Head of caudate nucleus (tissue), 42 donors: ENCODE results near the gene GABPB1.
A peak's percentile ranks its signal among the peaks of the same experiment; 100 is the strongest.

Source experiments
- DNase-seq, 42 donors: peaks; one replicate each; pipeline versions ENCODE4 v3.0.0 to v3.0.0-alpha.2; 2020 to 2021; ENCODE audit warnings: mixed read lengths in 7 of 42
- intact Hi-C: fragments of 100-400 bp; cut with DNase I; formaldehyde crosslinking; loops from one replicate; pipeline ENCODE4 v1.15.0; 2022

The GABPB1 gene

DNA sequence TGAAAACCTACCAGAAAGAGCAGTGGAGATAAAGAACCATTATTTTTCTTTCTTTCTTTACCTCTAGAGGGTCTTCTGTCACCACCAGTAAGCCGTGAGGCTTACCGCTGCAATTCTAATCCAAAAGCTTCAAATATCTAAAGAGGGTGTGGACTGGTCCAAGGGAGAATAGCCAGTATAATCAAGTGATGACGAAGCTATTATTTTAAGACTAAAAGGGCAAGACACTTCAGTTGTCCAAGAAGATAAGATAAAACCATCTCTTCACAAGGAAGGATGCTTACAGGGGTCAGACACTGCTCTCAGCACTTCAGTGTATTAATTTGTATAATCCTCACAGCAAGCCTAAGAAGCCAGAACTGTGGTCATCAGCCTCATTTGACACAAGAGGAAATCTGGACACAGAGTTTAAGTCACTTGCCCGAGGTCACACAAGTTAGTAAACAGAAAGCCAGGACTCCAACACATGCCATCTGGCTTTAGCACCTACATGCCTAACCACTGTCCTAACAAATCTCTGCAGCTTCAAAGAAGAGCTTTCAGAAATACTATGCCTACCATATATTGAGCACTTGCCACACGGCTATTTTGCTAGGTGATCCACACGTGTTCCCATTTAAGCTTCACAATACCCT, 104.1 kb downstream of the GABPB1 start:
- no peak for DNase-seq
- intact Hi-C loops, result no loop called here

DNA sequence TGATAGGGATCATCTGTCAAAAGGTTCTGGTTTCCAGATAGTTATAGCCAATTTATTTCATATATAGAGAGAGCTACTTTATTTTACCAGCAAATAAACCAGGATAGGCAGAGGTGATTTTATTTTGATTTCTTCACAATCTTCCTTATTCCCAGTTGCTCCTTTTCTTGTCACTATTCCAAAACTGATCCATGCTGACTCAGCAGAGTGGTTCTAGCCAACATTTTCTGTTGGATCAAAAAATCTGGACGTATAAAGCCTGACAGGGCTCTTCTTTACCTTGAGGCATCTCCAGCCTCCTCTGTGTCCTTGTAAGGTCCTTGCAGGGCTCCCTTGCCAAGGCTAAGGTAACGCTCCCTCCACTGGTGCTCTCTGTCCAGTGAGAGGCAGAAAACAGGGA, 105.3 kb downstream of the GABPB1 start:
- no peak for DNase-seq
- intact Hi-C loops, result no loop called here

DNA sequence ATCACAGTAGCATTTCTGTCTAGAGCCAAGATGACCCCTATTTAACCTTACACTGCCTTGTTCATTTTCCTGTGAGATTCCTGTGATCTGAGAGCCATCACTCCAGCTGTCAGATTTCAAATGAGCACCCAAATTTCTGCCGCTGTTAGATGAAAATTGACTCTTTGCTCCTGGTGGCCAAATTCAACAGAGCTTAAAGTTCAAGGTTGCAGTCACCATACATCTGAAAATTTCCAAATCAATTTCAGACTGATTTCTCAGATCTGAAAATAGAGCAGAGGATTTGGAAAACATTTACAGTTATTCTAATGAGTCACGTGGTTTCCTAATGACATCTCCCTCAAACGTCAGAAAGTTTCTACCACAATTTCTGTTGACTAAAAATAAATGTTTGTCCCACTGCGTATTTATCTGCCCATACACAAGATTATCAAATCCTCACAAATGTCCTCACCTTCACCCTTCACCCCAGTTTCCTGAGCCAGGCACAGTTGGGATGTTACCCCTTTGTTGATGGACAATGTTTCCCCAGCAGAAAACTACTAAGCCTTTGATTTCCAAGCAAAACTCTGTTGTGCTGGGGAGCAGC, 105.9 kb downstream of the GABPB1 start:
- peak in 1 of 42 donors; percentile 9 for DNase-seq
- intact Hi-C loops, result no loop called here

DNA sequence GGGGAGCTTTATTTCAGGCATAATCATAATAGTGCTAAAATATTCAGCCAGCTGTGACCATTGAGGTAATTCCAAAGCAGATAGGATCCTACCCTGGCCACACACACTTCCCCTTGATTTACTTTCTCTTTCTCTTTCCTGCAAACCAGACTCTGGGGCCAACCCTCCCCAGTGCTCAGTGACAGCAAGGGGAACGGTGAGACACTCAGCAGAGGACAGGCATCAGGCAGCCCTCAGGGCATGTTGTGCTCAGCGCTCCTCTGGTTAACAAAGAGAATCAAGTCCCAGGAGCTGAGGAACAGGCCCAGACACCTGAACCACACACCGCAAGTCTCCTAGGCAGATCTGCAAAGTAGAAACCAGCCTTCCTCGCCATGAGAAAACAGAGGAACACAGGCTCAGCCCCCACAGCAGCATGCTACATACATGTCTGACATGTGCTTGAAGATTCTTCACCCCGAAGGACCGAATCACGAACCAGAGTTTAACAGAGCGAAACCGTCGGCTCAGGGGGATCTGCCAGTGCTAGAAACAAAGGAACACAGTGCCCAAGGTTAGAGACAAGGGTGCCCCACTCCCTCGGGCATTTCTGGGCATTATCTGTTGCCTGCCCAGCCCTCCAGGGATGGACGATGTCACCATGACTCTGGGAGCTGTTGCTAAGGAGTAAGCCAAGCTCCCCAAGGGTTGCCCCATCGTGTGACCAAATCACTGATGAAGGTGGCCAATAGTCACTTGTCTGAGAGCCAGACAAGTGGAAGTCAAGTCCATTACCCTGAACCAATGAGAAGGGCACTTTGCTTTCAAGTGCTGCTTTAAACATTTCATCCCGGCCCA, 107.0 kb downstream of the GABPB1 start:
- intact Hi-C loops, result no loop called here
- DNase-seq, result peak in 4 of 42 donors; percentile 7 to 23 (median 20)

DNA sequence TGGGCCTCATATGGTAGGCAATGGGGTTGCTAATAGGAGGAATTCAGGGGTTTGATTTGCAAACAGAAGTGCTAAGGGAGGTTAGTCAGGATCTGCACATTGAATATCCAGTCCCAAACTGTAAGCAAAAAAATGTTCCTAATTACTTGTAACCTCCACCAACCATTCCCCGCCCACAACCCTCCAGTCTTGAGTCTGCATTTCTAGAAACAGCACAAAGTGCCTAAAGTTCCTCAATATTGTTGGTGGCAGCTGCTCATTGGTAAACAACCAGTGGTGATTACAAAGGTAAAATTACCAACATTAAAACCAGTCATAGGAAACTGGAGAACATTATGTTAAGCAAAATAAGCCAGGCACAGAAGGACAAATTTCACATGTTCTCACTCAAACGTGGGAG, 108.4 kb downstream of the GABPB1 start:
- intact Hi-C loops, result no loop called here
- no peak for DNase-seq

DNA sequence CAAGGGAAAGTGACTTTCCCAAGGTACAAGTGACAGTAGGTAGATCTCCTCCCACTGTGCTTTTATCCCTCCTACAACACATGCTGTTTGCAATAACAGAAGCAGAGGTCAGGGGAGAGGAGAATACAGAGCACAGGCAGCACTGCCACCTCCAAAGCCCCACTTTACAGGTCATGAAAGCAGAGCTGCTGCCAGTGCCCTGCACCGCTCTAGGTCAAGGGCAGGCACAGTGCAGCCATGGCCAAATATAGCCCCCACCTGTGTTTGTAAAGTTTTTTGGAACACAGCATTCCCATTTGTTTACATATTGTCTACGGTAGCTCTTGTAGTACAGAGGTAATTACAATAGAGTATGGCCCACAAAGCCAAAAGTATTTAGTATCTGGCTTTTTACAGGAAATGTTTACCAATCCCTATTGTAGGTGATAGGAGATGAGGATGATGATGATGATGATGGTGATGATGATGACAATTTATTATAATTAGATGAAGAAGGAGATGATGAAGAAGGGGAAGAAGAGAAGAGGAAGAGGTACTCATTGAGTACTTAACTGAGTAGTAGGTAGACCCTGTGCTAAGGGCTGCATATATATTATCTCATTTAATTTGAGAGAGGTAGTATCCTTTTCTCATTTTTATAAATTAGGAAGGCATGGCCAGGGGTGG, 109.9 kb downstream of the GABPB1 start:
- DNase-seq, result no peak
- intact Hi-C loops, result no loop called here

DNA sequence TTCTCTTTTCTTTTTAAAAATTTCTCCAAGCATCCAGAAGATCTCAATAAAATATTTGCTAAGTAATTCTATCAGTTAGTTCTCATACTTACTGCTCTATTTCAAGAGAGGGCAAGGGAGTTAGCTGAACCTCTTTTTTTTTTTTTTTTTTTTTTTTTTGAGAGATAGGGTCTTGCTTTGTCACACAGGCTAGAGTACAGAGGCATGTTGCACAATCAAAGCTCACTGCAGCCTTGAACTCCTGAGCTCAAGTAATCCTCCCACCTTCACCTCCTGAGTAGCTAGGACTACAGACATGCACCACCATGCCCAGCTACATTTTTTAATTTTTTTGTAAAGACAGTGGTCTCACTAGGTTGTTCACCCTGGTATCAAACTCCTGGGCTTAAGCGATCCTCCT, 110.8 kb downstream of the GABPB1 start:
- intact Hi-C loops, result no loop called here
- DNase-seq, result no peak

DNA sequence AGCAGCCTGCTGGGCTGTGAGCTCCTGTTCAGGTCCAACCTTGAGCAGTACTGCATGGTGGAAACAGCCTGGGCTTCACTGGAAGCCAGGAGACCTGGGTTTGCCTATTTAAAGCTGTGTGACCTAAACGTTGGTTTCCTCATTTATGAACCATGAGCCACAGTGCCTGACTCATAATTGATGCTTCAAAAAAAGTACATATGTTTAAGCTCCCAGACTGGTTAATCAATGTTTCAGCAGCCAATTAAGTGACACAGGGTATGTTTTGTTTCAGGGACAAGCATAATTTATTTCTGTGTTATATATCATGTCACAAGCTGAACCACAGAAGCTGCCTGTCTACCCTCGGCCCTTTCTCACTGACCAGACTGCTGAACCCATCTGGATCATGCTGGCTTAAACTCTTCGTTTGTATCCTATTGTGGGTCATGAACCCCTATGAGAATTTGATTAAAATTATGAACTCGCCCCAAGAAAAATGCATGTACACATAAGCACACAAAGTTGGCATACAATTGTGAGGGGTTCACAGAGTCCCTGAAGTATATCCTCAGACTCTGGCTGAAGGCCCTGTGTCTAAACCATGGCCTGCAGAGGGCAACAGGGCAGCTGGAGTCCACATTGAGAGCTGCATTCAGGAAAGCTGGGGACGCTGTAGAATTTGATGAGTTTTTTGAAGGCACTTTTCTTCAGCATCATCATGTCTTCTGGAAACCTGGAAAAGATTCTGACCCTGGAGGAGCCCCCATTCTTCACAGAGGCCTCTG, 113.1 kb downstream of the GABPB1 start:
- no peak for DNase-seq
- intact Hi-C loops, result no loop called here

DNA sequence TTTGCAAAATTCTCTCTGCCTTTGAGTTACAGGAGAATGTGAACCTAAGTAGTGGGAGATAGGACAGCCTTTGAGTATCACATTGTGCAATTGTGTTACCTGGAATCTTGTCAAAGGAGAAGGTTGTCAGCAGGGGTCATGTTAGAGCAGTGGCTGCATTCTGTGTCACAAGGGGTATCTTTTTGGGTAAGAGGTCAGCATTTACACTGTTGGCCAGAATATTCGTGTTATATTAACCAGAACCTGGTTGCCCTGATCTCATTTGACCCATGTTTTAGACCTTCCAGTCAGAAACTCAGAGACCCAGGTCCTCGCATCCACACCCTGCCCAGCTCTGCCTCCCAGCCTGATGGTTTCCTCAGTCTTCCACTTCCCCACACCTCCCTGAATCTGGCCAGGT, 116.7 kb downstream of the GABPB1 start:
- intact Hi-C loops, result no loop called here
- DNase-seq, result no peak

DNA sequence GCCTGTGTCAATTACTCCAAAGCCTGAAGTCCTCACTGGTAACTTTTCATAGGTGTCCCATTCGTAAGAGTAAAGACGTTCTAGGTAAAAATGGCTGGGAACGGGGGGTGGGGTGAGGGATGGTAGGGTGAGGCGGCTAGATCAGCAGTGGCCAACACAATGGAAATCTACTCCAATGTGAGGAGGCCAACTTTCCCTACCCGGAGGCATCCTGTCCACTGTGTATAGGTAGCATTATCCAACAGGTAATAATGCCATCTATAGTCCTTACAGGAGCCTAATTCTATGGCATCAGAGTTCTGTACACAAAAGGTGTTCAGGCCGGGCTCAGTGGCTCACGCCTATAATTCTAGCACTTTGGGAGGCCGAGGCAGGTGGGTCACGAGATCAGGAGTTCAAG, 118.6 kb downstream of the GABPB1 start:
- intact Hi-C loops, result no loop called here
- DNase-seq, result no peak

DNA sequence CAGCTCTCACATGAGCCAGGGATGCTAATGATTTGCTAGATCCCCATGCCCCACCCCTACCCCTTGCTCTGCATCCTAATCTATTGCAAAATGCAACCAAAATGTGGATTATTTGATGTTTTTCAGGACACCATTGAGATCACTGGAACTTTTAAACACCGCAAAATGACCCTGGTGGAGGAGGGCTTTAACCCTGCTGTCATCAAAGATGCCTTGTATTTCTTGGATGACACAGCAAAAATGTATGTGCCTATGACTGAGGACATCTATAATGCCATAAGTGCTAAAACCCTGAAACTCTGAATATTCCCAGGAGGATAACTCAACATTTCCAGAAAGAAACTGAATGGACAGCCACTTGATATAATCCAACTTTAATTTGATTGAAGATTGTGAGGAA, 119.2 kb downstream of the GABPB1 start:
- intact Hi-C loops, result no loop called here
- DNase-seq, result no peak

DNA sequence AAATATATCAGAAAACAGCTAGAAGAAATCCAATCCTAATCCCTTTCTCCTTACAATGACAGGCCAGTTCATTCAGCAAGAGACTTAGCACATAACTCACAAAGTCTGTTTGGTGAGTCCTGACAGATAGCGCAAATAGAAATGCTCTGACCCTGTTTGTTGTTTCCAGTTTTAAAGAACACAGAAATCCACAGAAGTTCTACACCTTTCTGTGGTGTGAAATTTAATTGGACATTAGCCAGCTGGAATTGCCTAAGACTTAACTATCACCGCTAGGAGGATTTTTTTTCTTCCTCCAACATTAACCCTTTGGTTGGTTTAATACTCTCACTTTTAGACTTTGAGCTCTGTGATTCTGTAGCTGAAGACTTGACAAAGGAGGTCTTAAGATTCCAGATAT, 120.2 kb downstream of the GABPB1 start:
- intact Hi-C loops, result no loop called here
- no peak for DNase-seq

DNA sequence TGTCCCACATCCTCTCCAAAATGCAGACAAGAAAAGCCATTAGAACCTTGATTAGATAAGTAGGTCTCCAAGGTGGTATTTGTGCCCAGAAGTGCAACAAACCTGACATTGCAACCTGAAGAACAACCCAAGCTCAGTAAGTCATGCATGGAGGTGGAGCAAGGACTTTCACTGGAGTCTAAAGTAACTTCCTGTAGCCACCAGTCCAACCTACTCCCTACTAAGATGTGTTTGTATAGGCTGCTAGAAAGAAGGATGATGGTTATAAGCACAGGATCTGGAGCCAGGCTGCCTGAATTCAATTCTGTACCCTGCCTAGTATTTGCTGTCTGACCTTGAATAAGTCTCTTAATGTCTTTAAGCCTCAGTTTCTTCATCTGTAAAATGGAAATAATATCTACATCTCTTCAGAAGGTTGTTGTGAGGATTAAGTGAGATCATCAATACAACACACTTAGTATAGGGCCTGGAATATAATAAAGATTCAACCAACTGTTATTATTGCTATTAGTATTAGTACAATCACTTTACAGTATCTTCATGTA, 121.7 kb downstream of the GABPB1 start:
- intact Hi-C loops, result no loop called here
- DNase-seq, result no peak

DNA sequence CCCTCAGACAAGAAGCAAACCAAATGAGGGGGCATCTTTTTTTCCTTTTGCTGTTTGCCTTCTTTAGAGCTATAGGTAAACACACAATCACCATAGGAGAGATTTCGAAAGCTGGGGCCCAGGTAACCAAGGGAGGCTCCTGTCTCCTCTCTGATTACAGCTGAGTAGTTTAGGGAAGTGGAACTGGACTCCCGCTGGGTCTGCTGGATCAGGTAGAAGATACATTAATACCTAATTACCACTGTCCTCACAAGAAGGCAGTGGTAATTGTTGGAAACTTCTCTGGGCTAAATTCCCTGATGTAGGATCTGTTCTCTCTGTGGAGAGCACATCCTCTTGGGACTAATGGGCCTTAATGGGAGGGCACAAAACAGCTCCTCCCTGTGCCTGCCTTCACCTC, 122.2 kb downstream of the GABPB1 start:
- no peak for DNase-seq
- intact Hi-C loops, result no loop called here

DNA sequence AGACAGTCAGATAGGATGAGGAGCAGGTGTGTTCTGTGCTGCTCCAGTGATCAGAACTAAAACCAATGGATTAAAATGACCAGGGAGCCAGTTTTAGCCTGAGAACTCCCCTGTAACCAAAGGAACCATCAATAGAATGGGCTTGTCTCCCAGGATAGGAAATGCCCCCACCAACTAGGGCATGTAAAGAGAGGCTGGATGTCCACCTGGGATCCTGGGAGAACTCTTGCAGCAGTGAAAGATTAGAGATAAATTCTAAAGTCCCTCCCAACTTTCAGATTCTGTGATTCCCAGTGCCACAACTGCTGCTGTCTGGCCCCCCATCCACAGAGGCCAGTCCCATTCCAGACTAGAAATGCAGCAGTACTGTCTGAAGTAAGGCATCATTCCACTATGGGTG, 123.2 kb downstream of the GABPB1 start:
- intact Hi-C loops, result no loop called here
- DNase-seq, result no peak

DNA sequence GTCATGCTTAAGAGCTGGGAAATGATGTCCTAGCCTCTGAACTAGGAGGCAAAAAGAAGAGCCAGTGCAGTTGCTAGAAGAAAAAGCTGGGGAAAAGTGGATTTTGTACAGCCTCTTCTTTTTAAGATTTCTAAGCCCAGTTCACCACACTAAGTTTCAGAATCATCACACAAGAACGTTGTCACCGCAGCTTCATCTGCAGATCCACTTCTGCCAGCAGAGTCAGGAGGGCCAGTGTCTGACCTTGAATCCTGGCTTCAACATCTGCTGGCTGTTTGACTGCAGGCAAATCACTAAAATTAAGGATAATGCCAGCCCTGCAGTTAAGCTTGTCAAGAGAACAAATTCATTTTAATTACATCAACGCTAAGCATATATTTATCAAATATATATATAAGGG, 125.7 kb downstream of the GABPB1 start:
- no peak for DNase-seq
- intact Hi-C loops, result no loop called here

DNA sequence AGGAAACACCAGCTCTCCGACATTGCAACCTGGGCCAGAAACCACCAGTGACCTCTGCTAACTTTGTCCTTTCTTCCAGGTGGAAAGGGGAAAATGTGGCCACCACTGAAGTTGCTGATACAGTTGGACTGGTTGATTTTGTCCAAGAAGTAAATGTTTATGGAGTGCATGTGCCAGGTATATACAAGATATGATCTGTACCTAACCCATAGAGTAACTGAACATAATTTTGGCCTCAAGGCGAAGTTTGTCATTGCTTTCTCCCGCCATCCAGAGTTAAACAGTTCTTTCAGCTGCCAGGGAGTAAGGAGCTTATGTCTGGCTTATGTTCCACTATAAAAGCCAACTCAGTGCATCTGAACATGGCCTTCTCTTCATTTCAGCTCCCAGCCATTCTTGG, 126.1 kb downstream of the GABPB1 start:
- intact Hi-C loops, result no loop called here

DNA sequence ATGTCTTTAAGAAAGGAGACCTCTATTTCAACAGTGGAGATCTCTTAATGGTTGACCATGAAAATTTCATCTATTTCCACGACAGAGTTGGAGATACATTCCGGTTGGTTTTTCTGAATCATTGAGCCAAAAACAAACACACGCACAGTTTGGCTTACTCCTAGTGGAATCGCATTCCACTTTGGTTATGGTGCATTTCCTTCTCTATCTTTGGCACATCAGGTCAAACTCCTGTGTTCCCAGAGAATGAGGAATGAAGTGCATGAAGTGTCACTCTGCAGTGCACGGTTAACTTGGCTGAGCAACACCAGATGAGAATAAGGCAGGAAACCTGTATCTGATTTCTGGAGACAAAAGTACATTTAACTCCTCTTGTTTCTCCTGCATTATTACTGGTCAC, 127.9 kb downstream of the GABPB1 start:
- no peak for DNase-seq
- intact Hi-C loops, result no loop called here

More for the DNA sequence above, 126.1 kb downstream of the GABPB1 start:
- no peak for DNase-seq

DNA sequence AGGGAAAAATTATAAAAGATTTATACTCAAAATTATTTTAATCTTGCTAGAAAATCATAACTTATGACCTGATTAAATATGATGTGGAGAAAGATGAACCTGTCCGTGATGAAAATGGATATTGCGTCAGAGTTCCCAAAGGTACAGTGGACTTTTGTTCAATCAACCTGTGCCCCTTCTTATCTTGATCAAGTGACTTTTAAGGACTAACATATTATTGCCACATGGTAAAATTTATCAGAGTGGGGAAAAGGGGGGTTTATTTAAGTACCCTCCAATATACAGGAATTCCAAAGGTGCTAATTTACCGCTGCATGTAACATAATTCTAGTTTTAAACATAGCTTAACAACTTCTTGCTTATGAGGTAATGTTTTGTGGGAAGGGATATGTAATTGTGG, 129.1 kb downstream of the GABPB1 start:
- intact Hi-C loops, result no loop called here
- DNase-seq, result no peak
